Measurements from ENCODE around the gene CHRDL2.

CHRDL2 gene

GRCh38 chr11:74771139-74771538, 39.9 kb upstream of the CHRDL2 start (continued):
- TF ChIP-seq ZNF18 (tag by site-specific recombination; IDR thresholded peaks at IDR 0.05) (no peak), ZNF239 (tag by site-specific recombination; IDR thresholded peaks at IDR 0.05) (no peak), SP7 (tag by site-specific recombination; IDR thresholded peaks at IDR 0.05) (no peak), ZNF660 (tag by site-specific recombination; IDR thresholded peaks at IDR 0.05) (no peak), ZNF16 (tag by site-specific recombination; IDR thresholded peaks at IDR 0.05; ENCODE audit: low read depth) (no peak), ZNF10 (tag by site-specific recombination; IDR thresholded peaks at IDR 0.05) (no peak), ZNF24 (tag by site-specific recombination; IDR thresholded peaks at IDR 0.05) (no peak), HIC1 (tag by site-specific recombination; IDR thresholded peaks at IDR 0.05) (no peak), ZBTB6 (tag by site-specific recombination; IDR thresholded peaks at IDR 0.05) (no peak), ZBTB44 (tag by site-specific recombination; IDR thresholded peaks at IDR 0.05) (no peak), ZNF366 (tag by site-specific recombination; conservative IDR thresholded peaks at IDR 0.05) (no peak), MYNN (tag by site-specific recombination; IDR thresholded peaks at IDR 0.05; ENCODE audit: borderline replicate concordance) (no peak), ZNF558 (tag by site-specific recombination; IDR thresholded peaks at IDR 0.05) (no peak)

GRCh38 chr11:74770456-74770855, 39.2 kb upstream of the CHRDL2 start:
- no peak overlapping the region for H3K4me3 ChIP-seq (ENCODE audit: low read depth, low read length)
- H3K9me3 ChIP-seq (ENCODE audit: control insufficient read depth, insufficient read depth, low read depth, low read length): no peaks in the 10 kb centered on the region
- CTCF ChIA-PET: no interaction called here
- no peak overlapping the region for H3K27ac ChIP-seq (ENCODE audit: extremely low read depth, low read depth, low read length)
- POLR2A ChIA-PET: no interaction called here
- no peak for TF ChIP-seq TCF7L2 (IDR thresholded peaks at IDR 0.05; ENCODE audit: borderline replicate concordance, low read depth, low read length)
- TF ChIP-seq KLF7 (tag by site-specific recombination; IDR thresholded peaks at IDR 0.05; ENCODE audit: borderline replicate concordance): no peak
- TF ChIP-seq MZF1 (tag by site-specific recombination; IDR thresholded peaks at IDR 0.05; ENCODE audit: borderline replicate concordance): no peak
- TF ChIP-seq ATF2 (tag by site-specific recombination; IDR thresholded peaks at IDR 0.05; ENCODE audit: low read depth): no peak
- no peak for TF ChIP-seq ZNF600 (tag by site-specific recombination; IDR thresholded peaks at IDR 0.05)
- no peak for TF ChIP-seq SALL2 (tag by site-specific recombination; IDR thresholded peaks at IDR 0.05; ENCODE audit: borderline replicate concordance)
- no peak for TF ChIP-seq ZNF169 (tag by site-specific recombination; IDR thresholded peaks at IDR 0.05)
- no peak for TF ChIP-seq ZNF555 (tag by site-specific recombination; conservative IDR thresholded peaks at IDR 0.05)
- TF ChIP-seq ZNF37A (tag by site-specific recombination; IDR thresholded peaks at IDR 0.05): no peak
- TF ChIP-seq GLIS2 (tag by site-specific recombination; IDR thresholded peaks at IDR 0.05): no peak
- no peak for TF ChIP-seq ZNF202 (tag by site-specific recombination; IDR thresholded peaks at IDR 0.05; ENCODE audit: borderline replicate concordance)
- TF ChIP-seq ZBTB20 (tag by site-specific recombination; IDR thresholded peaks at IDR 0.05): no peak
- TF ChIP-seq PRDM4 (tag by site-specific recombination; IDR thresholded peaks at IDR 0.05): no peak
- no peaks in the 10 kb centered on the region for H3K4me1 ChIP-seq (ENCODE audit: control insufficient read depth, insufficient read depth, low read length)
- H3K36me3 ChIP-seq (ENCODE audit: control insufficient read depth in 2 of 2, insufficient read depth in 1 of 2, low read length in 2 of 2): no peaks in the 10 kb centered on the region
